Activated CD4-positive, alpha-beta T cell treated with anti-CD3 and anti-CD28 coated beads, Interleukin-2, amount 50 U/mL, for 24 hours (primary cell): ENCODE measurements around the gene ZNF366.

Experiments
- DNase-seq, 2 donors: peaks; one replicate each; pipeline ENCODE4 v3.0.0-alpha.2; 2020; ENCODE audit warnings: low read depth in 1 of 2, low spot score in 1 of 2

ZNF366 gene

GRCh38 chr5:72495410-72495809 lies 11.8 kb downstream of the ZNF366 start:
- DNase-seq = no peak

DNA sequence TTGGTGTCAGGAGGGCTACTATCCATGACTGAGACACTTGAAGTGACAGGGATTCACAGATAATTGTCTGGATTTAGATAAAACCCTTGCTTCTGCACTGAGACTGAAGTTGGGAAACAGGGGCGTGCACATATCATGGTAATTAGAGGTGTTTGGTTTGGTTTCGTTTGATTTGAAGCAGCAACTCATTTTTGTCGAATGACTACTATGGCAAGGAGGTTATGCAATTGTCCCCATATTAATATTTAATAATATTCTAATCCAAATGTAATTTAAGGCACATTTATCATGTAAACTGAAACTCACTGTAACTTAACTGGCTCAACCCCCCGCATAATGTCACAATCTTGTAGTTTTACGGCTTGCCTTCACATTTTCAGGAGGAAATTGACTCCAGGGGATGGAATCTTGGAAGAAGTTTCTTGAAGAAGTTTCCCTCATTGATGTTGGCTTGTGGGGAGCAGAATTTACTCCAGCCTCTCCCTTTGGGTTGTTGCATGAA lies 12.5 kb downstream of the ZNF366 start:
- DNase-seq = no peak

DNA sequence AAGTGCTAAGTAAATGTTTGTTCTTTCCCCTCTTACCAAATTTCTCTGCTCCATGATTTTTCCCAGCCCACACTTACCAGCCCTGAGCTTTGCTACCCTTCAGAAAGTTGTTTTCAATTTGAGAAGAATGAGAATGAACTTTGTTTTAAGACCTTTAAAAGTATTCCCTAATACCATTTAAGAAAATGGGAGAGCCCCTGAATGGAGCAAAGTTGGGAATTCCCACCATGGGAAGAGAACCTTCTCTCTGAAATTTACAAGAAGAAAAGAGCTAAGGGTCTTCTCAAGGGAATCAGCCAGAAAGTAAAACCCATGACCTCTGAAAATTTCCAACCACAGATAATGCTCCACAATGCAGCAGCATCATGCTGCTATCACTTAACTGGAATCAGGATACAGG lies 17.7 kb downstream of the ZNF366 start:
- no peak for DNase-seq

DNA sequence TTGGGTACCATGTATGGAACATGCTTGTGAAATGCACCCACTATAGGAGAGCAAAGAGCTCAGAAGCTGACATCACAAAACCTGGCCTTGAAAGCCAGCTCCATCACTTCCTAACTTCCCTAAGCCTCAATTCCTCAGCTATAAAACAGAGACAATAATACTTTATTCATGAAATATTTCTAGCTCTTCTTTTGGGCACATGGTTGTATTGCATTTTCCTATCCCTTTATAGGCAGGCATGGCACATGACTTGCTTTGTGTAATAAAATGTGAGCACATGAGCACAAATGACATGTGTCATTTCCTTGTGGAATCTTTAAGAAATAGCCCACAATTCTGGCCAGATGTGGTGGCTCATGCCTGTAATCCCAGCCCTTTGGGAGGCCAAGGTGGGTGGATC lies 18.5 kb downstream of the ZNF366 start:
- no peak for DNase-seq

- DNase-seq = no peak
Observed at GRCh38 chr5:72487177-72487576, 20.0 kb downstream of the ZNF366 start.

DNA sequence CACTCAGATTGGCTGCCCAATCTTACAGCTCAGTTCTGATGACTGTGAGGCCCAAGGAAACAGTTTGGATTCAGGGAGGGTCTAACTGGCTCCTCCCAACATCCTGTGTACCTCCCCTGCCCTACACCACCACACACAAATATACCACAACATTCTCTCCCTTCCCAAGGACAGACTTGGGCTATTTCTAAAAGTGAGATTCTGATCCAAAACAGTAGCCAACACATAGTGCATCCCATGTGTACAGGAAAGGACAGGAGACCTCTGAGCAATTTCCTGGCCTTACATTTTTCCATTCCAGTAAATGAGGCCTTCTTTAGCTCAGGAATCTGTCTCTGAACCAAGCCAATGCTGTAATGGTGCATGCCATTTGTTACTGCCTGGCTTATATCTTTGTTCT lies 20.8 kb downstream of the ZNF366 start:
- DNase-seq = no peak

DNA sequence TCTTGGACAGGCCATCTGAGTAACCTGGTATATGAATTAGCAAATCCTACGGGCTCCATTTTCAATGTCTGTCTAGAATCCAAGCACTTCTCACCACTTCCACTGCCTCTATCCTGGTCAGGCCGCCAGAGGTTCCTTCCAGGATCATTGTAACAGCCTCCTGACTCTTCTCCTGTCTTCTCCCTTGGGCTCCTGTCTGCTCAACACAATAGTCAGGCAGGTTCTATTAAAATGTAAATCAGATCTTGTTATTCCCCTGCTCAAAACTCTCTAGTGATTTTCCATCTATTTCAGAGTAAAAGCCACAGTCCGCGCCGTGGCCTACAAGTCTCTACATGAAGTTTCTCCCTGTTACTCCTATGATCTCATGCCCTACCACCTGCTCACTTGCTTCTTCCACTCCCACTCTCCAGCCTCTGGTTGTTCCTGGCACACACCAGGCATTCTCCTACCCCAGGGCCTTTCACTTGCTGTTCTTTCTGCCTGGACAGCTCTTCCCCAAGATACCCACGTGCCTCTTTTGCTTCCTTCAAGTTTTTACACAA lies 21.7 kb downstream of the ZNF366 start:
- DNase-seq = no peak

- DNase-seq = no peak
Observed at GRCh38 chr5:72482046-72482445, 25.2 kb downstream of the ZNF366 start.

- DNase-seq = no peak
Observed at GRCh38 chr5:72480841-72481240, 26.4 kb downstream of the ZNF366 start.

- no peak for DNase-seq
Observed at GRCh38 chr5:72479921-72480320, 27.3 kb downstream of the ZNF366 start.

DNA sequence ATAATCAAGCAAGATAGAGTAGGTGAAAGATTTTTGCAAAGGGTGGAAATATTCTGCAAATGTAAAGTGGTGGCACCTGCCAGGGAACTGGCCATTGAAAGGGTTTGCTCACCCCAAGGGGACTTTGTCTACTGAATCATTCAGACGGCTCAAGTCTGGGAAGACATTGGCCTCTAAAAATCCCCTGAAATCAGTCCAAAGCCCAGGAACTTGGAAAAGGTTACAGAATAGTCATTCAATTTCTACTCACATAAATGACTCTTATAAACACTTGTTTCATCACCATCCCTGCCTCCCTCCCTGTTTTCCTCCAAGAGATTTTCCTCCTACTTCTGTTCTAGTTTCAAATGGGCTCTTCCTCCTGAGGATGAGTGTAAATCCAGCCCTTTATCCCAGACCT lies 28.5 kb downstream of the ZNF366 start:
- DNase-seq = no peak

DNA sequence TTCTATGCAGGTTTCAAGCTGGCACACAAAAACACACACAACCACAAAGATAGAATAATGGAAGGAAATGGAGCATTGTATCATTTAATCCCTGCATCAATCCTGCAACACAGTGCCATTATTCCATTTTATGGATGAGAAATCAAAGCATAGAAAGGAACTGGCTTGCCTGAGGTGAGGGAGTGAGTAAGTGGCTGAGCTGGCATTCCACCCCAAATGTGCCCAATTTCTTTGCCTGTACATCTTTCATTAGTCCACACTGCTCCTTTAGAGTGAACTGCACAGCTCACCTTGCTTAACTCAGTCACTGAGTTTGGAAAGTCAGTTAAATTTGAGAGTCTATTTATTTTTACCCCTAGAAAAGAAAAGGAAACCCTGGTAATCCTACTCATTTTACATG lies 28.9 kb downstream of the ZNF366 start:
- no peak for DNase-seq

DNA sequence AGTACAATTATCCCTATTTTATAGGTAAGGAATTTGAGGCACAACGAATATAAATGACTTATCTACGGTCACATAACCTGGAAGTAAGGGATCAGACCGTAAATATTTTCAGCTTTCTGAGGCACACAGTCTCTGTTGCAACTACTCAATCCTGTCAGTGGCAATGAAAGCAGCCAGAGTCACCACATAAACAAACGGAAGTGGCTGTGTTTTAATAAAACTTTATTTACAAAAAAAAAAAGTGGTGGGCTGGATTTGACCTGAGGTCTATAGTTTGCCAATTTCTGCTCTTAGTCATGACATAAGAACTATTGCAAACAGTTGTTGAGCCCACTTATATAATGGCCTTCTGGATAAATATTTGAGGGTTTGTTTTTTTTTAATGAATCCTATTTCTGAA lies 29.6 kb downstream of the ZNF366 start:
- no peak for DNase-seq

GRCh38 chr5:72477176-72477575 lies 30.0 kb downstream of the ZNF366 start:
- DNase-seq = no peak

DNA sequence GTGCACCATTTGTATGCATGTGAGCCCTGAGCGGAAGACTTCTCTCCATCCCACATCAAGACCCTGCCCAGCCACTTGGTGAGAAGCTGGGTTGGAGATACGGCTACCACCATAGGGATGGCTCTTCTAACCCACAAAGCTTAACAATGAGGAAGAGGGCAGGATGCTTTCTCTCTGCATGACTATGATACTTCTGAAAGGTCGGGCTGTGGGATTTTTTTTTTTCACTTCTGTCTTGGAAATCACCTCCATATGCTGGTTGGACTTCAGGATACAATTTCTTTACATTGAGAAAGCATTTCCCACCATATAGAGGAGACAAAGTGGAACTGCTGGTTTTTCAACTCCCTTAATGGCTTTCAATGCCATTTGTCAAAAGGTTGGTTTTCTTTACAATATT lies 30.5 kb downstream of the ZNF366 start:
- DNase-seq = no peak

DNA sequence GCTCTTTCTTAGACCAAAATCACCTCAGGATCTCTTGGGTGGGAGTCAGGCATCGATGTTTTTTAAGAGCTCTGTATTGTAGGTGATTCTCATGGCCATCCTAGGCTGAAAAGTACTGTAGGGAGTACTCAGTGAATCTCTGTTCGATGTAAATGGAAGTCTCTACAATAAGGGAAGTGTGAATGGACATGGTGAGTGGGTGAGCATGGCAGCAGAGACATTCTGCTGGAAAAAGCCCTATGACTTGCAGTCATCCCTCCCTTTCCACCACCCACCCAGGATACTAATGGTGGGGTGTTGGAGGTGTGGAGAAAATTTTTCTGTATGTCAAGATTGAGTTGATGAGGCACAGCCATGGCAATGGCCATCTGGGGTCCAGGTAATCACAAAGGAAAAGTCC lies 30.9 kb downstream of the ZNF366 start:
- no peak for DNase-seq

GRCh38 chr5:72474516-72474915 lies 32.7 kb downstream of the ZNF366 start:
- DNase-seq = no peak

- no peak for DNase-seq
Observed at GRCh38 chr5:72474046-72474500, 33.1 kb downstream of the ZNF366 start.

DNA sequence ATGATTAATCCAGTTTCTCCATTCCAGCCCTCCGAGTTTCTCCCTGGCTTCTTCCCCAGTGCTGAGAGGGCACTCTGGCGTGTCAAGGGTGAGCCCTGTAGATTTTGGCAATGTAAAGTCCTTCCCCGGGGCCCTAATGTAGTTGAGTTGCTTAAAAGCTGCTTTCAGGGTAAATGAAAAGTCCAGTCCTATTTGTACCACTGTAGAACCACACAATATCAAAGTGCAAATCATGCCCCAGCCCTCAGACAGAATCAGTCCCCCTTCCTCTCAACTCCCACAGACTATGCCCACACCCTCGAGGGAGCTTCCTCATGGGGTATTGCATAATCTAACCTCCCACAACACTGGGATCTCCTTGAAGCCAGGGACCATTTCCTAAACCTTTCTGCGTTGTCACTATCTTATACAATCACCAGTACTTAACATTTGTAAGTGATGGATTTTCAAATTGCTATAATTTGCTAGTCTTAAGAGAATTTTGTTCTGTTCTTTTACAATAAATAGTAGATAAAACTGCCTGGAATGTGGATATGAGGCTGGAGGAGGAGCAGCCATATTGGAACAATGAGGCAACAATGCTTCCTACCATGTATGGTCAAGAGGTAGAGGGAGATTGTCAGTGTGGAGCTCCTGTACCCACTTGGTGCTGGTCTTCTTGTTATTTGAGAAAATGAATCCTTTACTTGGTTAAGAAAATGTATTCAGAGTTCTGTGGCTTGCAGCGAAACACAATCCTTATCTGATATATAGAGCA lies 34.4 kb downstream of the ZNF366 start:
- DNase-seq = no peak

DNA sequence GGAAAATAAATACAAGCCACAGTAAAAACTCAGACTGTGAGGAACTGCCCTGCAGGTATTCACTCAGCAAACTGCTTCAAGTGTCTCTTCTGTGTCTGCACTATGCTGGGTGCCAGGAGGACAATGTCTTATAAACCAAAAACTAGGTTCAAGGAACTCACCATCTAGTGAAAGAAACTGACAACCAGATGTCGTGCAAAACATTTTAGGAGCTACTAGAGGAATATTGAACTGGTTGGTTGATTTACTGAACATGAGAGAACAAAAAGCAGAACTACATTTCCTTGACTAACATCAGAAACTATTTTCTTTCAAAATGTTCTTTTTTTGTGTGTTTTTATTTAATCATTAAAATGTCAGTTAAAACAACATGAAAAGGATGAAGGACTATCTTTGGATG lies 35.2 kb downstream of the ZNF366 start:
- DNase-seq = no peak

DNA sequence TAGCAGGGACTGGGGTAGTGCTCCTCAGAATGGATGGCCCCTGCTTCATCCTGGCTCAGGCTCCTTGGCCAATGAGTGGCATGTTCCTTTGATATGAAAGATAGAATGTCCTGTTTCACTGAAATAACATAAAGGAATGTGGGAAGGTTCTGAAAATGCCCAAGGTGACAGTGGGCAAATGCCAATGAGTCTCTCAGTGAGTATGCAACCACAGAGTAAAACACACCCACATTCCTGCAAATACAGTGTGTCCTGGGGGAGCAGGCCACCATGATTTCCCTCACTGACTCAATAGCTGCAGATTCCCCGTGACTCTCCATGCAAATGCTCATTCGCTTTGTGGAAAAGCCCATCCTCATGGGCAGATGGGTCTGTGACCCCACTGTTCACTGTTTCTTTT lies 36.4 kb downstream of the ZNF366 start:
- DNase-seq = no peak

- DNase-seq = no peak
Observed at GRCh38 chr5:72468606-72469005, 38.6 kb downstream of the ZNF366 start.

DNA sequence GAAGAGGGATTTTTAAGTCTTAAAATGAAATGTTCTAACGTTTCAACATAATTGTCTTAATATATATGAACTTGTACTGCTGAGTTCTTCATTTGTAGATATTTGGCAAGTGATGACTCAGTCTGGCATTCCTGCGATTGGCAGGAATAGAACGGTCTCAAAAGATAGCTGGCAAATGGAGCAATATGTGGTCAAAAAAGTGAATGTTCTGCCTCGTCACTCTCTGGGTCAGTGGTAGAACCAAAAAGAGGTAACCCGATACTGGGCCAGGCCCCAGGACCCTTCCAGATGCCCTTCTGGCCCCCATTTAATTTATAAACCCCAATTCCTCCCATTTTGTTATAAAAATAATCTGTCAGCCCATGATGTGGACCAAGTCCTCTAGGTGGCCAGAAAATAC lies 39.2 kb downstream of the ZNF366 start:
- DNase-seq = no peak
